ENCODE data around the gene RUNX1. TPM values are rescaled to one million over a fixed set of nuclear protein-coding genes. Genes with fewer than 3 reads are reported as not detected.

The RUNX1 gene
- total and polyA plus RNA-seq, 10 of the 15 experiments (the other 5 are each of a cell fraction or from before 2014, with no cell fraction given), result 0.90 to 15.2 (median 4.1) TPM

- intact Hi-C loops (cut with micrococcal nuclease; ENCODE audit: unreplicated experiment) (no loop called here), in situ Hi-C loops (cut with MboI) (no loop called here)
- Histone ChIP-seq H3K4me1 (ENCODE audit: control insufficient read depth, insufficient read depth, low read length) (peaks cover 31% of the 10 kb centered on the region), H3K27me3 (replicated peaks in 1 of 2; ENCODE audit: control insufficient read depth in 2 of 2, insufficient read depth in 2 of 2, low read length in 1 of 2) (peaks cover 0 to 6% of the 10 kb centered on the region in 2 experiments; a peak in 3 of 4 replicates), H3K9ac (ENCODE audit: control insufficient read depth, insufficient read depth, low read length) (no peak overlapping the region), H4K20me1 (ENCODE audit: control insufficient read depth, insufficient read depth) (no peaks in the 10 kb centered on the region), H3K9me3 (replicated peaks; ENCODE audit: control insufficient read depth, insufficient read depth, low read length) (no peaks in the 10 kb centered on the region), H3K79me2 (ENCODE audit: control insufficient read depth, insufficient read depth, low read length) (no peaks in the 10 kb centered on the region), H2AFZ (ENCODE audit: control insufficient read depth, low read depth, low read length) (no peak overlapping the region), H3K4me2 (ENCODE audit: control insufficient read depth, insufficient read depth) (no peak overlapping the region), H3K27ac (ENCODE audit: control insufficient read depth, insufficient read depth) (no peak overlapping the region), H3K4me3 (no peak overlapping the region), H3K36me3 (ENCODE audit: control insufficient read depth in 2 of 2, insufficient read depth in 2 of 2, low read length in 1 of 2) (no peaks in the 10 kb centered on the region)
- no peak for ATAC-seq
- no TSS peak for BruUV-seq (replicated peaks)
- ChIA-PET RAD21 (ENCODE audit: unreplicated experiment) (no interaction called here), CTCF (no interaction called here), SMC1A (ENCODE audit: uncharacterized antibody, unreplicated experiment) (interaction anchor here (1.8 kb wide), 1 partner anchor 201 kb away, joined by 3 read pairs; no protein-coding TSS in a partner anchor), POLR2A (no interaction called here)
- TF ChIP-seq, protein P1, sequence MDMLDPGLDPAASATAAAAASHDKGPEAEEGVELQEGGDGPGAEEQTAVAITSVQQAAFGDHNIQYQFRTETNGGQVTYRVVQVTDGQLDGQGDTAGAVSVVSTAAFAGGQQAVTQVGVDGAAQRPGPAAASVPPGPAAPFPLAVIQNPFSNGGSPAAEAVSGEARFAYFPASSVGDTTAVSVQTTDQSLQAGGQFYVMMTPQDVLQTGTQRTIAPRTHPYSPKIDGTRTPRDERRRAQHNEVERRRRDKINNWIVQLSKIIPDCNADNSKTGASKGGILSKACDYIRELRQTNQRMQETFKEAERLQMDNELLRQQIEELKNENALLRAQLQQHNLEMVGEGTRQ (IDR thresholded peaks at IDR 0.05; ENCODE audit: borderline replicate concordance, low read depth, low read length), result no peak
- no peak for TF ChIP-seq HCFC1 (IDR thresholded peaks at IDR 0.05; ENCODE audit: low read length)
- no peak for DNase-seq (ENCODE audit: low read depth, low spot score)
- WGBS (ENCODE audit: insufficient coverage, insufficient replicate concordance, low lambda C conversion rate, missing lambda C conversion rate), result 90% methylated on average over 2 of the region's 2 CpGs
- FAIRE-seq, result no peak
Measured at GRCh38 chr21:34988625-34989024, 60.5 kb downstream of the RUNX1 start.

DNA sequence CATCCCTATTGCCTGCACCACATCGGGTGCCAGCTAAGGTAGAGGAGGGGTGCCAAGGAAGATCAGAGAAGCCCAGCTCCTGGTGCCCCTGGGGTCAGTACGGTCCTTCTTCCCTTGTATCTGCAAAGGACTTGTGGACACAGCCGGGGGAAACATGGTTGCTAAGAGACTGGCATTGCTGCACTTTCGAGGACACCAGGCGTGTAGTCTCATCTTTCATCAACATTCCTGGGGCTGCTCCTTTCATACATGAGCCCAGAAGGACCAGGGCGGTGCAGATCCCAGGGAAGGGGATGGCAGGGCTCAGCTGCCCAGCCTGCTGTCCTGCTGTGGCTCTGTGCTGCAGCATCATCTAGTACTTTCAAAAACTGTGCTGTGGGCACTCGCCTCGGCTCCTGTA, 61.0 kb downstream of the RUNX1 start:
- no peak overlapping the region for H3K9ac ChIP-seq (ENCODE audit: control insufficient read depth, insufficient read depth, low read length)
- H3K4me3 ChIP-seq, result no peak overlapping the region
- ChIA-PET POLR2A (no interaction called here), SMC1A (ENCODE audit: uncharacterized antibody, unreplicated experiment) (no interaction called here), RAD21 (ENCODE audit: unreplicated experiment) (no interaction called here), CTCF (no interaction called here)
- H3K4me2 ChIP-seq (ENCODE audit: control insufficient read depth, insufficient read depth), result no peak overlapping the region; the same call in 1 of the 2 replicates
- in situ Hi-C loops (cut with MboI), result no loop called here
- H4K20me1 ChIP-seq (ENCODE audit: control insufficient read depth, insufficient read depth), result no peaks in the 10 kb centered on the region
- peaks cover 0 to 6% of the 10 kb centered on the region in 2 experiments; a peak in 3 of 4 replicates for H3K27me3 ChIP-seq (replicated peaks in 1 of 2; ENCODE audit: control insufficient read depth in 2 of 2, insufficient read depth in 2 of 2, low read length in 1 of 2)
- 89% methylated on average over 8 of the region's 8 CpGs for WGBS (ENCODE audit: insufficient coverage, insufficient replicate concordance, low lambda C conversion rate, missing lambda C conversion rate)
- intact Hi-C loops (cut with micrococcal nuclease; ENCODE audit: unreplicated experiment), result no loop called here
- TF ChIP-seq RUNX3 (IDR thresholded peaks at IDR 0.05; ENCODE audit: low read length) (no peak), KAT2A (conservative IDR thresholded peaks at IDR 0.05; ENCODE audit: control insufficient read depth, low read depth, low read length) (no peak), RCOR1 (conservative IDR thresholded peaks at IDR 0.05; ENCODE audit: low read depth, low read length) (no peak), SMARCA5 (IDR thresholded peaks at IDR 0.05) (no peak)
- TF ChIP-seq, protein P2, sequence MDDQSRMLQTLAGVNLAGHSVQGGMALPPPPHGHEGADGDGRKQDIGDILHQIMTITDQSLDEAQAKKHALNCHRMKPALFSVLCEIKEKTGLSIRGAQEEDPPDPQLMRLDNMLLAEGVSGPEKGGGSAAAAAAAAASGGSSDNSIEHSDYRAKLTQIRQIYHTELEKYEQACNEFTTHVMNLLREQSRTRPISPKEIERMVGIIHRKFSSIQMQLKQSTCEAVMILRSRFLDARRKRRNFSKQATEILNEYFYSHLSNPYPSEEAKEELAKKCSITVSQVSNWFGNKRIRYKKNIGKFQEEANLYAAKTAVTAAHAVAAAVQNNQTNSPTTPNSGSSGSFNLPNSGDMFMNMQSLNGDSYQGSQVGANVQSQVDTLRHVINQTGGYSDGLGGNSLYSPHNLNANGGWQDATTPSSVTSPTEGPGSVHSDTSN (IDR thresholded peaks at IDR 0.05; ENCODE audit: insufficient replicate concordance, low read depth, low read length), result no peak
- no peak overlapping the region for H2AFZ ChIP-seq (ENCODE audit: control insufficient read depth, low read depth, low read length)
- FAIRE-seq (no peak), ATAC-seq (no peak), DNase-seq (ENCODE audit: low read depth, low spot score) (no peak)
- BruUV-seq (replicated peaks), result no TSS peak
- no peaks in the 10 kb centered on the region for H3K79me2 ChIP-seq (ENCODE audit: control insufficient read depth, insufficient read depth, low read length)
- H3K36me3 ChIP-seq (ENCODE audit: control insufficient read depth in 2 of 2, insufficient read depth in 2 of 2, low read length in 1 of 2), result no peaks in the 10 kb centered on the region
- H3K4me1 ChIP-seq (ENCODE audit: control insufficient read depth, insufficient read depth, low read length), result peaks cover 31% of the 10 kb centered on the region
- H3K9me3 ChIP-seq (replicated peaks; ENCODE audit: control insufficient read depth, insufficient read depth, low read length), result no peaks in the 10 kb centered on the region
- no peak overlapping the region for H3K27ac ChIP-seq (ENCODE audit: control insufficient read depth, insufficient read depth)

Data from GM12878 (cell line).